GM19193 (cell line): Measurements from ENCODE around the gene OPN1MW.
"Not testable (repeated sequence)": the region's sequence is repeated elsewhere in the genome, so short reads cannot be mapped to it uniquely, and the experiment has no call there.

Experiments used
- POLR2A ChIP-seq: IDR thresholded peaks from 4 replicates; pipeline ENCODE4 v1.6.1; 2011; ENCODE audit not compliant: insufficient read depth, insufficient read length; ENCODE audit errors: extremely low read depth

The OPN1MW gene

DNA sequence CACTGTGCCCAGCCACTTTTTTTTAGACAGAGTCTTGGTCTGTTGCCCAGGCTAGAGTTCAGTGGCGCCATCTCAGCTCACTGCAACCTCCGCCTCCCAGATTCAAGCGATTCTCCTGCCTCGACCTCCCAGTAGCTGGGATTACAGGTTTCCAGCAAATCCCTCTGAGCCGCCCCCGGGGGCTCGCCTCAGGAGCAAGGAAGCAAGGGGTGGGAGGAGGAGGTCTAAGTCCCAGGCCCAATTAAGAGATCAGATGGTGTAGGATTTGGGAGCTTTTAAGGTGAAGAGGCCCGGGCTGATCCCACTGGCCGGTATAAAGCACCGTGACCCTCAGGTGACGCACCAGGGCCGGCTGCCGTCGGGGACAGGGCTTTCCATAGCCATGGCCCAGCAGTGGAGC, at the start of gene OPN1MW:
TSS of gene OPN1MW (plus strand) at position 301 of the 400 bp plus-strand sequence. CDS start at position 383, 82 bp downstream.
- TF ChIP-seq POLR2A: not testable (repeated sequence)

DNA sequence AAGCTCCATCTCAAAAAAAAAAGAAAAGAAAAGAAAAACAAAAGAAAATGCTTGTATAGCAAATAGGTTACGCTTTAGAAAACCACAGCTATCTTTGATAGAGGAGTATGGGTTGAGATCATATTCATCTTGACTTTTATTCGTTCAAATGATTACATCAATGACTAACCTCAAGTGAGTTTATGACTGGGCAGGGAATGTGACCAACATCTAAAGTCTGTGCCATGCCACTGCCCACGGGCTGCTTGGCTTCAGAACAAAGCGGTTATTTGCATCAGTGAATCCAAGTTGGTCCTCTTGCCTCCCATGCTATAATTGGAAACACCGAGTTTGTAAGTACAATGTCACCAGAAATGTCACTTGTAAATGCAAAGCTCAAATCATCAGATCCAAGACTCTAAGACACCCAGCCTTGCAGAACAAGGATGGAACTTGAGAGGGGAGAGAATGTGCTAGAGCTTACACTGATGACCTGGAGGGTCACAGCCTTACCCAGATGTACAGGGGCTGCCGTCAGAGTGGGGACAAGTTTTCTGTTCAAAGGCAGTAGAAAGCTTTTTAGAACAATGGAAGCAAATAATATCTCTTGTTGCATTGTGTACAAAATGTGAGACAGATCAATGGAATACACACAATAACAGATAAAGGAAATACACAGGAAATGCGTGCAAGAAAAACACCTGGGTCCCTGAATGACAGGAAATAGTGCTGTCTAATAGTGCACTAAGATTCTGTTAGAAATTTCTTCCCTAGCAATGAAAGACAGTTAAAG, 46.8 kb upstream of the OPN1MW start:
- TF ChIP-seq POLR2A: no peak

DNA sequence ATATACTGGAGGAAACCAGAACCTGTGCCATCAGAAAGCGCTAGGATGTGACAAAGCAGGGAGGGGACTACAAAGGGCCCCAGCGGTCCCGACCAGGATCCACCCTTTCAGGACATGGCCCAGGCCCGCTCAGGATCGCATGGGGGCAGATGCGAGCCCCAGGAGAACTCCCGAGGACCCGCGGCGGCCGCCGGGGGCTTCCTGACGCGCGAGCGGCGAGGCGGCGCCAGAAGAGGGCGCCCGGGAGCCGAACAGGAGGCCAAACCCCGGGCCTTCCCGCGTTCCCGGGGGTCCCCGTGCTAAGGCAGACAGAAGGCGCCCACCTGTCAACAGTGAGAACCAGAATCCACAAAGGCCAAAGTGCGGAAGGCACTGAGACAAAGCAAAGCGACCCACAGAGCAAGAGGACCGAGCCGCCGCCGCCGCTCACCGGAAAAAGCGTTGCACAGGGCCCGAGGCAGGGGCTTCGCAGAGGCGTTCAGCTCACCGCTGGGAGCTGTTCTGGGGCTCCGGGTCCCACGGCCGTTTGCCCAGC, 45.7 kb upstream of the OPN1MW start:
- no peak for TF ChIP-seq POLR2A

DNA sequence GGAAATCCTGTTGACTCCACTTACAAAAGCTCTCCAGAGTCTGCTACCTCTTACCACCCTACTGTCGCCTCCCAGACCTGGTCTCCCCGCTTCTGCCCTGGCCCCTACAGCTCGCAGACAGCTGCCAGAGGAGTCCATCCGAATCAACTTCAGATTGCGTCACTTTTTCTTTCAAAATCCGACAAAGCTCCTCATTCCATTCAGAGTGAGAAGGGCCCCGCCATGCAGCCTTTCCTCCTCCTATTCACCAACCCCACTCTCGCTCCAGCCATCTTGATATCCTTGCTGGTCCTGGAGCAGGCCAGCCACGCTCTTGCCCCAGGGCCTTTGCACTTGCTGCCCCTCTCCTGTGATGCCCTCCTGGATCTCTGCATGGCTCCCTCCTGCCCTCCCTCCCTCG, 43.5 kb upstream of the OPN1MW start:
- no peak for TF ChIP-seq POLR2A

DNA sequence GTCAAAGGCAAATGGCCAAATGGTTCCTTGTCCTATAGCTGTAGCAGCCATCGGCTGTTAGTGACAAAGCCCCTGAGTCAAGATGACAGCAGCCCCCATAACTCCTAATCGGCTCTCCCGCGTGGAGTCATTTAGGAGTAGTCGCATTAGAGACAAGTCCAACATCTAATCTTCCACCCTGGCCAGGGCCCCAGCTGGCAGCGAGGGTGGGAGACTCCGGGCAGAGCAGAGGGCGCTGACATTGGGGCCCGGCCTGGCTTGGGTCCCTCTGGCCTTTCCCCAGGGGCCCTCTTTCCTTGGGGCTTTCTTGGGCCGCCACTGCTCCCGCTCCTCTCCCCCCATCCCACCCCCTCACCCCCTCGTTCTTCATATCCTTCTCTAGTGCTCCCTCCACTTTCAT, 42.2 kb upstream of the OPN1MW start:
- TF ChIP-seq POLR2A: no peak

DNA sequence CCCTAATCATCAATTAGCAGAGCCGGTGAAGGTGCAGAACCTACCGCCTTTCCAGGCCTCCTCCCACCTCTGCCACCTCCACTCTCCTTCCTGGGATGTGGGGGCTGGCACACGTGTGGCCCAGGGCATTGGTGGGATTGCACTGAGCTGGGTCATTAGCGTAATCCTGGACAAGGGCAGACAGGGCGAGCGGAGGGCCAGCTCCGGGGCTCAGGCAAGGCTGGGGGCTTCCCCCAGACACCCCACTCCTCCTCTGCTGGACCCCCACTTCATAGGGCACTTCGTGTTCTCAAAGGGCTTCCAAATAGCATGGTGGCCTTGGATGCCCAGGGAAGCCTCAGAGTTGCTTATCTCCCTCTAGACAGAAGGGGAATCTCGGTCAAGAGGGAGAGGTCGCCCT, 41.7 kb upstream of the OPN1MW start:
- TF ChIP-seq POLR2A: no peak

DNA sequence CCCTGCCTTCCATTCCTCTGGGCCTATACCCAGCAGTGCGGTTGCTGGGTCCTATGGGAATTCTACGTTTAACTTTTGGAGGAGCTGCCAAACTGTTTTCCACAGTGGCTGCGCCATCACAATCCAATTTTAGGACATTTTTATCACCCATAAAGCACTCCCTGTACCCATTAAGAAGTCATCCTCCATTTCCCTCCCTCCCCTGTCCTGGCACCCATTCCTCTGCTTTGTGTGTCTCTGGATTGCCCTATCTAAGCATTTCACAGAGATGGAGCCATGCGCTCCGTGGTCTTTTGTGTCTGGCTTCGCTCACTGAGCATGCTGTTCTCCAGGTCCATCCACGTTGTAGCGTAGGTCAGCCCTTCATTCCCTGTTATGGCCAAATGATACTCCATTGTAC, 40.0 kb upstream of the OPN1MW start:
- no peak for TF ChIP-seq POLR2A

DNA sequence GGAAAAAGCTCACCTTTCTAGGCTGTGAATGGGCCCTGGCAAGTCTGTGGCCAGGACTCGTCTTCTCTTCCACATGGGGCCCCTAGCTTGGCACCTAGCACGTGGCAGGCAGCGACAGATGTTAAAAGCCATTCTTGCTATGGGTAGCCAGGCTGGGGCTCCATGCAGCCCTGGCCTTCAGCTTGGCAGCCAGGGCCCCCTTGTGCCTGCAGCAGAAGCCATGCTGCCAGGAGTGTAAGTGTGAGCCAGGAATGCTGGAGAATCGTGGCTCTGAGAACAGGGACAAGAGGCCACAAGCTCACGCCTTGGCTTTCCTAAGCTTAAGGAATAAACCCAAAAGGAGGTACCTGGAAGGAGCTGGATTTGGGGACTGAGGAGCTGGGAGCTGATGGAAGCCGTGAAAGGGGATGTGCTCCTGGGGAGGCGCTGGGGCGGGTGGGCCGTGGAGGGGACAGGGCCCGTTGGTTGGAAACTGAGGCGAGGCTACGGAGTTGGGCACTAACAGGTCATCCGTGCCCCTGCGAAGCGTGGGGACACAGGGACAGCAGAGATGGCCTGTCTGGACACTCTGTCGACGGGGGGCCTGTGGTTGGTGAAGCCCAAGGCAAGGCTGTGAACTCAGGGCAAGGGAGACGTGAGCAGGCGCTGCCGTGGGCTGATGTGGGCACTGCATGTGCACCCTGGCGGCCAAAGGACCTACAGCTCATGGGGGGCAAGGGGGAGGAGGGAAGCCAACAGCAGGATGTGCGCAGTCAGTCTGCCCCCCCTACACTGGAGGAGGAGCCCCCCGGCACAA, 39.2 kb upstream of the OPN1MW start:
- no peak for TF ChIP-seq POLR2A

DNA sequence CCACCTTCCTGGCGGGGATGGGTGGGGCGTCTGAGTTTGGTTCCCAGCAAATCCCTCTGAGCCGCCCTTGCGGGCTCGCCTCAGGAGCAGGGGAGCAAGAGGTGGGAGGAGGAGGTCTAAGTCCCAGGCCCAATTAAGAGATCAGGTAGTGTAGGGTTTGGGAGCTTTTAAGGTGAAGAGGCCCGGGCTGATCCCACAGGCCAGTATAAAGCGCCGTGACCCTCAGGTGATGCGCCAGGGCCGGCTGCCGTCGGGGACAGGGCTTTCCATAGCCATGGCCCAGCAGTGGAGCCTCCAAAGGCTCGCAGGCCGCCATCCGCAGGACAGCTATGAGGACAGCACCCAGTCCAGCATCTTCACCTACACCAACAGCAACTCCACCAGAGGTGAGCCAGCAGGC, 38.4 kb upstream of the OPN1MW start, which contains the start of gene OPN1LW:
TSS of gene OPN1LW (plus strand) at position 234 of the 400 bp plus-strand sequence. CDS start at position 275, 41 bp downstream.
- TF ChIP-seq POLR2A: not testable (repeated sequence)

DNA sequence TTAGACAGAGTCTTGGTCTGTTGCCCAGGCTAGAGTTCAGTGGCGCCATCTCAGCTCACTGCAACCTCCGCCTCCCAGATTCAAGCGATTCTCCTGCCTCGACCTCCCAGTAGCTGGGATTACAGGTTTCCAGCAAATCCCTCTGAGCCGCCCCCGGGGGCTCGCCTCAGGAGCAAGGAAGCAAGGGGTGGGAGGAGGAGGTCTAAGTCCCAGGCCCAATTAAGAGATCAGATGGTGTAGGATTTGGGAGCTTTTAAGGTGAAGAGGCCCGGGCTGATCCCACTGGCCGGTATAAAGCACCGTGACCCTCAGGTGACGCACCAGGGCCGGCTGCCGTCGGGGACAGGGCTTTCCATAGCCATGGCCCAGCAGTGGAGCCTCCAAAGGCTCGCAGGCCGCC, 37.1 kb downstream of the OPN1MW start, which contains the start of gene OPN1MW2:
TSS of gene OPN1MW2 (plus strand) at position 301 of the 400 bp plus-strand sequence. CDS start at position 361, 60 bp downstream.
- not testable (repeated sequence) for TF ChIP-seq POLR2A
